Nucleus accumbens (tissue), 56 donors: ENCODE measurements around the gene SORCS2.

Experiments
- DNase-seq, 56 donors: peaks; one replicate each; lab custom pipeline; 2025; lab: John Stamatoyannopoulos, UW

Gene SORCS2

GRCh38 chr4:7628432-7628831 lies 436.1 kb downstream of the SORCS2 start:
- peak in 1 of 56 donors; percentile 19 for DNase-seq

GRCh38 chr4:7629501-7630254 lies 437.3 kb downstream of the SORCS2 start:
- DNase-seq: no peak

GRCh38 chr4:7630568-7631287 lies 438.4 kb downstream of the SORCS2 start:
- DNase-seq: peak in 42 of 56 donors; percentile 12 to 78 (median 44)

GRCh38 chr4:7631288-7632014 lies 439.1 kb downstream of the SORCS2 start:
- no peak for DNase-seq

- peak in 2 of 56 donors; percentile 20 to 44 for DNase-seq
Measured at GRCh38 chr4:7632341-7632740, 440.0 kb downstream of the SORCS2 start.

GRCh38 chr4:7632971-7633370 lies 440.6 kb downstream of the SORCS2 start:
- DNase-seq: no peak

GRCh38 chr4:7634661-7635251 lies 442.4 kb downstream of the SORCS2 start:
- no peak for DNase-seq

GRCh38 chr4:7635445-7636239 lies 443.3 kb downstream of the SORCS2 start:
- no peak for DNase-seq

- no peak for DNase-seq
Measured at GRCh38 chr4:7636240-7636508, 443.8 kb downstream of the SORCS2 start.

- no peak for DNase-seq
Measured at GRCh38 chr4:7637139-7637538, 444.8 kb downstream of the SORCS2 start.

- DNase-seq: no peak
Measured at GRCh38 chr4:7637971-7638370, 445.6 kb downstream of the SORCS2 start.

GRCh38 chr4:7638489-7638888 lies 446.2 kb downstream of the SORCS2 start:
- DNase-seq: no peak

GRCh38 chr4:7638984-7639789 lies 446.8 kb downstream of the SORCS2 start:
- DNase-seq: no peak

GRCh38 chr4:7640136-7640535 lies 447.8 kb downstream of the SORCS2 start:
- DNase-seq: no peak

GRCh38 chr4:7641712-7642111 lies 449.4 kb downstream of the SORCS2 start:
- no peak for DNase-seq

GRCh38 chr4:7642741-7643458 lies 450.6 kb downstream of the SORCS2 start:
- peak in 7 of 56 donors; percentile 21 to 54 (median 30) for DNase-seq

- DNase-seq: no peak
Measured at GRCh38 chr4:7645158-7645557, 452.8 kb downstream of the SORCS2 start.

GRCh38 chr4:7645956-7646355 lies 453.6 kb downstream of the SORCS2 start:
- no peak for DNase-seq
